Measurements from ENCODE around the gene SEM1. TPM values are rescaled to one million over a fixed set of nuclear protein-coding genes. Genes with fewer than 3 reads are reported as not detected.

SEM1 gene
- total and polyA plus RNA-seq, 2 of the 4 experiments (the other 2 are of a cell fraction): 17.2 to 38.0 TPM

- in situ Hi-C loops (cut with MboI; ENCODE audit: low sequenced_read_pairs) (no loop called here), dilution Hi-C loops (cut with HindIII; ENCODE audit: low sequenced_read_pairs, unreplicated experiment) (no loop called here), intact Hi-C loops (cut with micrococcal nuclease) (no loop called here)
- BruUV-seq (replicated peaks): no TSS peak
- H2BK20ac ChIP-seq (ENCODE audit: low read depth, low read length): no peak overlapping the region
- H3K4me1 ChIP-seq (ENCODE audit: control insufficient read depth, insufficient read depth, low read length): no peaks in the 10 kb centered on the region
- H3K4me3 ChIP-seq (ENCODE audit: insufficient read depth, low read depth, low read length): no peak overlapping the region
- no peak for ATAC-seq (ENCODE audit: low read depth)
- no peak overlapping the region for H3K56ac ChIP-seq (ENCODE audit: extremely low read depth, insufficient read depth, low read length)
- H3K27me3 ChIP-seq (ENCODE audit: control insufficient read depth, insufficient read depth, low read length): no peaks in the 10 kb centered on the region
- no peak for DNase-seq
- H4K91ac ChIP-seq (ENCODE audit: insufficient read depth, low read depth, low read length): no peak overlapping the region
- no peak overlapping the region for H3K27ac ChIP-seq (ENCODE audit: insufficient read depth, low read length)
- WGBS, 2 experiments (ENCODE audit: extremely low coverage in 2 of 2, insufficient read length in 1 of 2): no CpG with 5 or more reads among the region's 4 CpGs
- no peak overlapping the region for H3K4ac ChIP-seq (ENCODE audit: low read depth, low read length)
- no peak overlapping the region for H3K4me2 ChIP-seq (ENCODE audit: low read depth, low read length)
- H3K23ac ChIP-seq (ENCODE audit: low read depth, low read length): no peak overlapping the region
- CTCF ChIA-PET: interaction anchor here (0.6 kb wide), 1 partner anchor 276 kb away, joined by 3 read pairs; no protein-coding TSS in a partner anchor
- no peaks in the 10 kb centered on the region for H3K79me1 ChIP-seq (ENCODE audit: low read depth in 1 of 2, low read length in 2 of 2)
- H2BK15ac ChIP-seq (ENCODE audit: low read depth, low read length): no peak overlapping the region
- no peaks in the 10 kb centered on the region for H3K9me1 ChIP-seq (ENCODE audit: insufficient read depth, low read length)
- TF ChIP-seq FOS (IDR thresholded peaks at IDR 0.05; ENCODE audit: low read depth, low read length) (no peak), MXI1 (IDR thresholded peaks at IDR 0.05; ENCODE audit: borderline replicate concordance, low read depth, low read length) (no peak), NFE2L2 (IDR thresholded peaks at IDR 0.05; ENCODE audit: low read depth, low read length) (no peak), CEBPB (IDR thresholded peaks at IDR 0.05; ENCODE audit: low read depth, low read length) (no peak), ELK1 (IDR thresholded peaks at IDR 0.05; ENCODE audit: borderline replicate concordance, low read depth, low read length) (no peak), RFX5 (IDR thresholded peaks at IDR 0.05; ENCODE audit: low read depth, low read length) (no peak), RCOR1 (IDR thresholded peaks at IDR 0.05; ENCODE audit: insufficient replicate concordance, low read length) (no peak), BHLHE40 (IDR thresholded peaks at IDR 0.05; ENCODE audit: low read depth, low read length) (no peak), SMC3 (IDR thresholded peaks at IDR 0.05; ENCODE audit: low read depth, low read length) (no peak), MAZ (IDR thresholded peaks at IDR 0.05; ENCODE audit: borderline replicate concordance, low read depth, low read length) (no peak), RAD21 (IDR thresholded peaks at IDR 0.05; ENCODE audit: low read length) (no peak), USF2 (IDR thresholded peaks at IDR 0.05; ENCODE audit: low read depth, low read length) (no peak), POLR2A (IDR thresholded peaks at IDR 0.05; ENCODE audit: low read depth, low read length) (no peak), CHD1 (IDR thresholded peaks at IDR 0.05; ENCODE audit: low read depth, low read length) (no peak), MAFK (IDR thresholded peaks at IDR 0.05; ENCODE audit: low read depth, low read length) (no peak)
- TF ChIP-seq, protein P1, sequence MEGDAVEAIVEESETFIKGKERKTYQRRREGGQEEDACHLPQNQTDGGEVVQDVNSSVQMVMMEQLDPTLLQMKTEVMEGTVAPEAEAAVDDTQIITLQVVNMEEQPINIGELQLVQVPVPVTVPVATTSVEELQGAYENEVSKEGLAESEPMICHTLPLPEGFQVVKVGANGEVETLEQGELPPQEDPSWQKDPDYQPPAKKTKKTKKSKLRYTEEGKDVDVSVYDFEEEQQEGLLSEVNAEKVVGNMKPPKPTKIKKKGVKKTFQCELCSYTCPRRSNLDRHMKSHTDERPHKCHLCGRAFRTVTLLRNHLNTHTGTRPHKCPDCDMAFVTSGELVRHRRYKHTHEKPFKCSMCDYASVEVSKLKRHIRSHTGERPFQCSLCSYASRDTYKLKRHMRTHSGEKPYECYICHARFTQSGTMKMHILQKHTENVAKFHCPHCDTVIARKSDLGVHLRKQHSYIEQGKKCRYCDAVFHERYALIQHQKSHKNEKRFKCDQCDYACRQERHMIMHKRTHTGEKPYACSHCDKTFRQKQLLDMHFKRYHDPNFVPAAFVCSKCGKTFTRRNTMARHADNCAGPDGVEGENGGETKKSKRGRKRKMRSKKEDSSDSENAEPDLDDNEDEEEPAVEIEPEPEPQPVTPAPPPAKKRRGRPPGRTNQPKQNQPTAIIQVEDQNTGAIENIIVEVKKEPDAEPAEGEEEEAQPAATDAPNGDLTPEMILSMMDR (conservative IDR thresholded peaks at IDR 0.05; ENCODE audit: low read depth, low read length): no peak
- H3K36me3 ChIP-seq (ENCODE audit: control insufficient read depth, insufficient read depth, low read length): no peaks in the 10 kb centered on the region
- no peak overlapping the region for H3K14ac ChIP-seq (replicated peaks; ENCODE audit: low read depth, low read length)
- H3K9ac ChIP-seq (ENCODE audit: low read depth, low read length): no peak overlapping the region
- H2AK5ac ChIP-seq (ENCODE audit: low read depth, low read length): no peak overlapping the region
- no peak overlapping the region for H4K5ac ChIP-seq (ENCODE audit: low read depth, low read length)
- POLR2A ChIA-PET (ENCODE audit: unreplicated experiment): no interaction called here
- no peak overlapping the region for H2BK120ac ChIP-seq (ENCODE audit: low read depth, low read length)
- no peaks in the 10 kb centered on the region for H4K20me1 ChIP-seq (ENCODE audit: insufficient read depth, low read length)
- H3K18ac ChIP-seq (ENCODE audit: low read depth, low read length): no peak overlapping the region
- no peak overlapping the region for H2AK9ac ChIP-seq (replicated peaks; ENCODE audit: low read depth, low read length, poor library complexity)
- no peak overlapping the region for H2AFZ ChIP-seq (replicated peaks; ENCODE audit: low read length, poor library complexity)
- H3K9me3 ChIP-seq (ENCODE audit: control insufficient read depth, insufficient read depth, low read length): no peaks in the 10 kb centered on the region
- H2BK5ac ChIP-seq (ENCODE audit: low read depth, low read length, poor library complexity, severe bottlenecking): no peak overlapping the region
- no peak overlapping the region for H4K8ac ChIP-seq (ENCODE audit: low read depth in 2 of 2, low read length in 2 of 2)
Measured at GRCh38 chr7:96719164-96719563, 9.5 kb upstream of the SEM1 start.
